ENCODE measurements around the gene PGGHG.
"Not testable (repeated sequence)": the region's sequence is repeated elsewhere in the genome, so short reads cannot be mapped to it uniquely, and the experiment has no call there.

PGGHG gene

GRCh38 chr11:297586-298405 lies 8.9 kb downstream of the PGGHG start:
- peak; percentile 92 for DNase-seq (ENCODE audit: low spot score)

GRCh38 chr11:298406-299065 lies 9.6 kb downstream of the PGGHG start:
- DNase-seq (ENCODE audit: low spot score) = peak; percentile 40

GRCh38 chr11:299081-299891 lies 10.4 kb downstream of the PGGHG start, which contains the start of gene IFITM5:
IFITM5 (minus strand) TSS chr11:299526; CDS start chr11:299490, 36 bp downstream.
- no peak for DNase-seq (ENCODE audit: low spot score)

GRCh38 chr11:299951-300735 lies 11.2 kb downstream of the PGGHG start:
- no peak for DNase-seq (ENCODE audit: low spot score)

- no peak for DNase-seq (ENCODE audit: low spot score)
These were observed 14.4 kb downstream of the PGGHG start for GRCh38 chr11:303363-303762.

- DNase-seq (ENCODE audit: low spot score) = no peak
These were observed 15.2 kb downstream of the PGGHG start for GRCh38 chr11:304061-304506.

GRCh38 chr11:304915-305843 lies 16.3 kb downstream of the PGGHG start:
- DNase-seq (ENCODE audit: low spot score) = peak; percentile 34

GRCh38 chr11:305844-306211 lies 16.9 kb downstream of the PGGHG start:
- DNase-seq (ENCODE audit: low spot score) = no peak

- DNase-seq (ENCODE audit: low spot score) = no peak
These were observed 17.9 kb downstream of the PGGHG start for GRCh38 chr11:306645-307371.

GRCh38 chr11:307766-308708 lies 19.1 kb downstream of the PGGHG start, which contains the start of gene IFITM2:
IFITM2 (plus strand) TSS chr11:307816; CDS start chr11:308193, 377 bp downstream.
- DNase-seq (ENCODE audit: low spot score) = peak; percentile 74

GRCh38 chr11:308740-309665 lies 20.1 kb downstream of the PGGHG start:
- DNase-seq (ENCODE audit: low spot score) = peak; percentile 92

- DNase-seq (ENCODE audit: low spot score) = not testable (repeated sequence)
These were observed 21.1 kb downstream of the PGGHG start for GRCh38 chr11:309979-310572.

GRCh38 chr11:311013-311748 lies 22.3 kb downstream of the PGGHG start:
- DNase-seq (ENCODE audit: low spot score) = not testable (repeated sequence)

GRCh38 chr11:312092-312816 lies 23.3 kb downstream of the PGGHG start:
- no peak for DNase-seq (ENCODE audit: low spot score)

GRCh38 chr11:313304-313786 lies 24.4 kb downstream of the PGGHG start:
- no peak for DNase-seq (ENCODE audit: low spot score)
